GM21576 (cell line): ENCODE measurements around the gene IL1RL2.

Experiments
- ATAC-seq: cut with Tn5 transposase; IDR thresholded peaks from one replicate; pipeline ENCODE4 v1.9.1; 2021; ENCODE audit warnings: mild to moderate bottlenecking, moderate library complexity; ENCODE audit not compliant: unreplicated experiment

The IL1RL2 gene

GRCh38 chr2:102193074-102193473 lies 6.3 kb downstream of the IL1RL2 start:
- ATAC-seq = no peak

GRCh38 chr2:102194609-102195268 lies 7.9 kb downstream of the IL1RL2 start:
- ATAC-seq = no peak

GRCh38 chr2:102197389-102198137 lies 10.7 kb downstream of the IL1RL2 start:
- no peak for ATAC-seq

- ATAC-seq = no peak
These were observed 13.7 kb downstream of the IL1RL2 start for GRCh38 chr2:102200539-102200938.

- ATAC-seq = no peak
These were observed 17.8 kb downstream of the IL1RL2 start for GRCh38 chr2:102204638-102205037.

GRCh38 chr2:102206666-102207341 lies 20.0 kb downstream of the IL1RL2 start:
- no peak for ATAC-seq

GRCh38 chr2:102208774-102209173 lies 22.0 kb downstream of the IL1RL2 start:
- ATAC-seq = no peak

- no peak for ATAC-seq
These were observed 22.7 kb downstream of the IL1RL2 start for GRCh38 chr2:102209474-102209873.

GRCh38 chr2:102217032-102217431 lies 30.2 kb downstream of the IL1RL2 start:
- ATAC-seq = no peak

GRCh38 chr2:102224824-102225739 lies 38.3 kb downstream of the IL1RL2 start:
- ATAC-seq = no peak

GRCh38 chr2:102226171-102226570 lies 39.3 kb downstream of the IL1RL2 start:
- no peak for ATAC-seq

- no peak for ATAC-seq
These were observed 40.0 kb downstream of the IL1RL2 start for GRCh38 chr2:102226612-102227391.

- no peak for ATAC-seq
These were observed 42.4 kb downstream of the IL1RL2 start for GRCh38 chr2:102229141-102229769.

GRCh38 chr2:102230410-102230909 lies 43.6 kb downstream of the IL1RL2 start:
- ATAC-seq = no peak

- no peak for ATAC-seq
These were observed 46.5 kb downstream of the IL1RL2 start for GRCh38 chr2:102233132-102233884.

- ATAC-seq = no peak
These were observed 48.2 kb downstream of the IL1RL2 start for GRCh38 chr2:102235042-102235473.

GRCh38 chr2:102235491-102235890 lies 48.7 kb downstream of the IL1RL2 start:
- no peak for ATAC-seq

GRCh38 chr2:102236132-102236531 lies 49.3 kb downstream of the IL1RL2 start:
- no peak for ATAC-seq

GRCh38 chr2:102237176-102237575 lies 50.4 kb downstream of the IL1RL2 start:
- ATAC-seq = no peak
